Daoy (cell line): ENCODE data around the gene RNF113B. TPM values are rescaled to one million over a fixed set of nuclear protein-coding genes. Genes with fewer than 3 reads are reported as not detected.
A peak's percentile ranks its signal among the peaks of the same experiment; 100 is the strongest.

ENCODE experiments used
- DNase-seq: peaks from one replicate; pipeline ENCODE4 v3.0.0-alpha.2; 2015; ENCODE audit warnings: low read depth
- total RNA-seq: library from RNA; depleted of rRNA; stranded (reverse); fragments of >200 nt; shearing (Covaris generic); gene quantifications from 2 replicates; pipeline ENCODE4 v1.2.3, GENCODE V29; 2014

RNF113B gene
- total RNA-seq, 1 experiment from 2014 or later = not detected

GRCh38 chr13:98175043-98175442 is 2.0 kb downstream of the RNF113B start:
- no peak for DNase-seq

GRCh38 chr13:98174307-98174706 is 2.8 kb downstream of the RNF113B start:
- no peak for DNase-seq

- peak; percentile 35 for DNase-seq
Observed at GRCh38 chr13:98173431-98174152, 3.5 kb downstream of the RNF113B start.

DNA sequence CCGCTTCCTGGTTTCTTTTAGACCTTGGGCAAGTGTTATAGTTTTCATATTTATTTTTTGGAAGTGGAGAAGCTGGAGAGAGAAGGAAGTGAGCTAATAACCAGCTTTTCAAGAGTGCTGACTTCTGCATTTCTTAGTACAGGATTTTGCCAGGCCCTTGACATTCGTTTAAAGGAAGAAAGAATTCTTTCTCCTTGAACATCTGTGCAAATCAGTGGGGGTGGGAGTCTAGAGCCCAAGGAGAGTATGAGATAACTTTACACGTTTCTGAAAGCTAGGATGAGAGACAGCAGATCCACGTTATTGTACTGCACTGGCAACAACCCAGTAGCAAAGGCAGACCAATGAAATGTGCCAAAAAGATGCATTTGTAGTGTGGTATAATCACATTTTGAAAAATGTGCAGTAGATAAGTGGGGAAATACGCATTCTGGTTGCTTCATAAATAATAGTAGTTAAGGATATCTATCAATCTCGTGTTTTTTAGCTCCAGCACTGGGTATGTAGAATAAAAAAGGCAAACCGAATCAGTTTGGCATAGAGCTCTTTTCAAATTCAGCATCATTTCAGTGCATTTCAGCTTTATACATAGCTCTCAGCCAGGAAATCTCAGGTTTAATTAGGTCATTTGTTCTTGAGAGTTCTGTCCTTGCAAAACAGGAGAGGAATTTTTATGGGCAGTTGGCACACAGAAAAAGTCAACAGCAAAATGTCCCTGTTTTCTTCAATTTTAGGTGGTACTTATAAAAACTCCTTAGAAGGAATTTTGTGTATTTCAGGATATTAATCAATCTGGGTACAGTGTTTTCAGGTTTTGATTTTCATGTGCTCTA is 4.3 kb downstream of the RNF113B start:
- DNase-seq = no peak

GRCh38 chr13:98171900-98172589 is 5.0 kb downstream of the RNF113B start:
- peak; percentile 41 for DNase-seq

GRCh38 chr13:98169331-98169730 is 7.7 kb downstream of the RNF113B start:
- no peak for DNase-seq

DNA sequence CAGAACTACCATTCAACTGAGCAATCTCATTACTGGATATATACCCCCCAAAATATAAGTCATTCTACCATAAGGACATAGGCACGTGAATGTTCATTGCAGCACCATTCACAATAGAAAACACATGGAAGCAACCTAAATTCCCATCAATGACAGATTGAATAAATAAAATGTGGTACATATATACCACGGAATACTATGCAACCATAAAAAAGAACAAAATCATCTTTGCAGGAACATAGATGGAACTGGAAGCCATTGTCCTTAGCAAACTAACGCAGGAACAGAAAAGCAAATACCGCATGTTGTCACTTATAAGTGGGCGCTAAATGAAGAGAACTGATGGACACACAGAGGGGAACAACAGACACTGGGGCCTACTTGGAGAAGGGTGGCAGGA is 14.1 kb downstream of the RNF113B start:
- no peak for DNase-seq

- no peak for DNase-seq
Observed at GRCh38 chr13:98158172-98158899, 18.7 kb downstream of the RNF113B start.

DNA sequence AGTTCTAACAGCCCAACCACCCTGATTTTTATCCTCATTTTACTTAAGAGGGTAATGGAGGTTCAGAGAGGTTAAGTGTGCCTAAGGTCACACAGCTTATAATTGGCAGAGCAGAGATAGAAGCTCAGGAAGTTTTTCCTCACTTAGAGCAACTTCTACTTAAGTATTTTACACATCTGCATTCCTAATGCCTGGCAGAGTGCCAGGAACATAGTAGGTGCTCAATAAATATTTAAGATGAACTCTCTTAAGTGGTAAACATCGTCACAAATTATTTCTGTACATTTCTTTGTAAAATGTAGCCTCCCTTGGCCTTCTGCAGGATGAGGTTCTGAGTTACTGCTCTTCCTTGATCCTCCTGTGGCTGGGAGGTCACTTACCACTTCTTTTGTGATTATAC is 19.5 kb downstream of the RNF113B start:
- no peak for DNase-seq

DNA sequence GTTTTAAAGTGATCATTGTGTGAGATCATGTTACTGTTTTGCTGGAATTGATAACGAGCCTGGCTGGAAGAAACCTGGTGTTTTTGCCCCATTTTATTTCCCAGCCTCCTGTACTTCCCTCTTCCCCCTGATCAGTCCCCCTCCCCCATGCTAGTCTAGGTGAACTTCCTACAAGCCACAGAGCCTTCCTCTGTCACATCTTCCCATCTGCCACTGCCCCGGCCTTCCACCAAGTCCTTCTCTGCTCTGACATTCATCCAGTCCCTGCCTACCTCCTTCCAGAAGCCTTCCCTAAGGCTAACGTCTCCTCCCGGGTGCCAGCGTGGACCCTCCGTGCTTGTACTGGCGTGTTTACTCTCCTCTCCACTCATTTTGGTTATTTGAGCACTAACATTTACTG is 19.9 kb downstream of the RNF113B start:
- no peak for DNase-seq

GRCh38 chr13:98156259-98156658 is 20.8 kb downstream of the RNF113B start:
- DNase-seq = no peak

GRCh38 chr13:98155475-98156109 is 21.5 kb downstream of the RNF113B start:
- peak; percentile 55 for DNase-seq

GRCh38 chr13:98150832-98151479 is 26.1 kb downstream of the RNF113B start:
- no peak for DNase-seq

DNA sequence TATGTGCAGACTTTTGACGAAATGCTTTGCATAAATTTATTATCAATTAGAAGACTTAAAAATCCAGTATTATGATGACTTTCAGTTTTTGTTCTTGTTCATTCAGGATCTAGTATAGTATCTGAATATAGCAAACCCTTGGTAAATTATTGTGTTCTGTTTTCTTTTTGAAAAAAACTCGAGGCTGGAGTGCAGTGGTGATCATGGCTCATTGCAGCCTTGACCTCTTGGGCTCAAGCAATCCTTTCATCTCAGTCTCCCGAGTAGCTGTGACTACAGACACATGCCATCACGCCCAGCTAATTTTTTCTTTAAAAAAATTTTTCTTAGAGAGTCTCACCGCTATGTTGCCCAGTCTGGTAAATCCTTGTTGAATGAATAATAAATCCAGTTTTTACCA is 29.5 kb downstream of the RNF113B start:
- no peak for DNase-seq

DNA sequence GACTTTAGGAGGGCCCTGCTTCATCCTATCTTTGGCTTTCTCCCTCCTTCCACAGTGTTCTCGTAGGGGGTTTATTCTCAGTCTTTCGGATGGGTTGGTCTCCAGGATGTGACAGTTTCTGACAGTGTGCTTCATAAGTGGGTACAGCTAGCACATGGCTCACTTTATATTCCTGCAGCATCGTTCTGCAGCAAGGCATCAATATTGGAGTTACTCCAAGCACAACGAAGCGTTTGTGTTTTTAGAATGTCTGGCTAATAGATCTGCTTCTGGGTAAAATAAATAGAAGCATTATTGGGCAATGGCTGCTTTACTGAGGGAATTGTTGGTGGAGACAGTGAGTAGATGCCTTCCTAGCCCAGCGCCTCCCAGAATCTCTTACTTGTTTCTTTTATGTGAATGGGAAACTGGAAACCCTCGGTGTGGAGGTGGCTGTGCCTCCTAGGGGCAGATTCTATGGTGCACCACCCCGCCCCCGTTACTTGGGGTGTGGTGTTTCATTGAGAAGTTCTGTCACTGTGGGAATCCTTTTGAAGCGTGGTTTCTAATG is 32.2 kb downstream of the RNF113B start:
- DNase-seq = peak; percentile 56

DNA sequence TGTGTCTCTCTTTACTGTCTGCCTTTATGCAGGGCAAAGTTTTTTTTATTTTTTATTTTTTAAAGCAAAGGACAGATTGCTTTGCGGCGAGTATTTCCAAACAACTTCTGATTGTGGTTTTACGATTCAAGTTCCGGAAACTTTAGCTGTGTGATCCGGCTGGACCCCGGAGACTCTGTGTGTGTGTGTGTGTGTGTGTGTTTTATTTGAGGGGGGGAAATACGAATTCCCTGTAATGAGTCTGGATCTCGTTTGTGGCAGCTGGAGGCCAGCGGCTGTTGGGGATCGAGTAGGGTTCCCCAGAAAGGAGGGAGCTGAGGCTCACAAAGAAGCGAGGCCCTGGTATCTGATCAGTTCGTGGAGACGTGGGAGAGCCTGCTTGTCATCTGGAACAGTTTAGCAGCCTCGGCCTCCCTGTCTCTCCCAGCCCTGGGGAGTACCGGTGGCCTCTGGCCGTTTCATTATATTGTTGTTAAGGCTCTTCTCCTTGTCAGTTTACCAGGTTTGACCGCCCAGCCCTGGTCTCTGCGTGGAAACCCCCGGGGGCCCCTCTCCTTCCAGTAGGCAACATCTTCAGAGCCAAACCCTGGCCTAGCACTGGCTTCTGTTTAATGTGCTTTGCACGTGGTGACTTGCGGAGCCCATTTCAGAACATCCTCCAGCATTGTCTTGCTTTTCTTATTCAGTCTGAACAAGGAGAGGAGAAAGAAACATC is 32.9 kb downstream of the RNF113B start:
- DNase-seq = peak; percentile 37

- peak; percentile 15 for DNase-seq
Observed at GRCh38 chr13:98143601-98144026, 33.5 kb downstream of the RNF113B start.

DNA sequence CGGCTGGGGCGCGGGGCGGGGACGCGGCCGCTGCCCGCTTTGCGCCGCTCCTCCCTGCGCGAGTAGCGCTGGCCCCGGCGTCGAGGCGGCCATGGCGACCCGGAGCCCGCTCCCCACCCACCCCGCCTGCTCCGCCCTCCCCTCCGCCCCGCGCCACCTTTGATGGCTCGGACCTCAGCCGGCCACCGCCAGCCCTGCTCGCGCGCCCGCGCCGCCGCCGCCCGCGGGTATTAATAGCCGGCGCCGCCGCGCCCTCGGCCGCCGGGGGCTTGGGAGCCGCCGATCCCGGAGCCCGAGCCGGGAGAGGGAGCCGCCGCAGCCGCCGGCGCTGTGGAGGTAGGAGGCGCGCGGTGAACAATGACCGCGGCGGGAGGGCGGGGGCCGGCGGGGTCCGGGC is 33.9 kb downstream of the RNF113B start:
- no peak for DNase-seq

DNA sequence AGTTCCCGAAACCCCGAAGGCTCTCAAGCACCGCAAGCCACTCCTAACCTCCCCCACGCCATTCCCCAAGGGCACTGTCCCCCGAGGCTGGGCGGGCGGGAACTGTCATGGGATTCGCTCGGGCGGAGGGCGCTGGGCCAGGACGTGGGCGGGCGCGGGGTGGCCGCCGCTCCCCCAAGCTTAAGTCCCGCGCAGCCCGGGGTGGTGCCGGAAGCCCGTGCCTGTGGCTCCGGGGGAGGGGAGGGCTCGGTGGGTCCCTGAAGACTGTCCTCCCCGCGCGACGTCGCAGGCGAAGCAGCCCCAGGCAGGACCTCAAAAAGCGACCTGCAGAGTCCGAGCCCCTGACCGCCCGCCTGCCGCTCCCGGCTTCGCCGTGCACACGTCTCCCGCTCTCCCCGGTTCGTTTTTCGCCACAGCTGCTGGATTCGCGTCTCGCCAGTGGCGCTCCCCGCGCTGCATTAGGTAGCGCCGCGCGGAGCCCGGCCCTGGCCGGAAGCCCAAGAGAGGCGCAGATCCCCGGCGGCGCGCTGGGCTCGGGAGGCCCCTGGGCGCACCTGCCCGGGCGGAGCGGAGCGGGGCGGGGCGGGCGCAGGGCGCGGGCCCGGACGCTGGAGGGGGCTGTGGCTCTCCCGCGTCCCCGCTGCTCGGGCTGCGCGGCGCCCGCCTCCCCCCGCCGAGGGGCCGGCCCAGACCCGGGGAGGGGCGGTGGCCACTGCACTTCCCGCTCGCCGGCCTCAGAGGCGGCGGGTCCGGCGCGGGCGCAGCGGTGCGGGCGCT is 34.5 kb downstream of the RNF113B start, which contains the start of gene FARP1:
Gene FARP1, plus strand, starts transcription at position 715 of the 777 bp plus-strand sequence. CDS start 70,149 bp downstream, outside the sequence.
- DNase-seq = peak; percentile 77
